Spleen (tissue), 11 donors: ENCODE measurements around the gene AKAP12. TPM values are rescaled to one million over a fixed set of nuclear protein-coding genes. Genes with fewer than 3 reads are reported as not detected.

Source experiments
- DNase-seq: peaks from one replicate; pipeline ENCODE4 v3.0.0-alpha.2; 2020
- H3K27ac ChIP-seq, 8 donors: fragments of 200-600 bp; sonication (generic) in 7 of 8; 1 replicate in 4 of 8; 2 replicates in 4 of 8; pipeline versions ENCODE4 v1.5.0 to v1.8.0; 2016 to 2021; ENCODE audit warnings: inconsistent platforms in 4 of 8, mild to moderate bottlenecking in 4 of 8, moderate library complexity in 1 of 8
- H3K27me3 ChIP-seq, 7 donors: fragments of 200-600 bp; sonication (generic) in 6 of 7; replicated peaks in 1 of 7; 1 replicate in 4 of 7; 2 replicates in 3 of 7; pipeline versions ENCODE4 v1.5.0 to v1.8.0; 2016 to 2021; ENCODE audit warnings: inconsistent platforms in 3 of 7, mild to moderate bottlenecking in 1 of 7
- H3K36me3 ChIP-seq, 6 donors: fragments of 200-600 bp; sonication (generic) in 5 of 6; 1 replicate in 4 of 6; 2 replicates in 2 of 6; pipeline versions ENCODE4 v1.5.0 to v1.8.0; 2016 to 2021; ENCODE audit warnings: inconsistent platforms in 2 of 6
- H3K4me1 ChIP-seq, 6 donors: fragments of 200-600 bp; sonication (generic) in 5 of 6; 1 replicate in 3 of 6; 2 replicates in 3 of 6; pipeline versions ENCODE4 v1.5.0 to v1.8.0; 2016 to 2021; ENCODE audit warnings: inconsistent platforms in 3 of 6
- H3K4me3 ChIP-seq, 8 donors: fragments of 200-600 bp; sonication (generic) in 7 of 8; 1 replicate in 4 of 8; 2 replicates in 4 of 8; pipeline versions ENCODE4 v1.5.0 to v1.8.0; 2016 to 2021; ENCODE audit warnings: inconsistent platforms in 4 of 8, mild to moderate bottlenecking in 4 of 8, moderate library complexity in 2 of 8
- H3K9me3 ChIP-seq, 8 donors: fragments of 200-600 bp; sonication (generic) in 7 of 8; 1 replicate in 4 of 8; 2 replicates in 4 of 8; pipeline versions ENCODE4 v1.5.0 to v1.8.0; 2016 to 2021; ENCODE audit warnings: inconsistent platforms in 4 of 8
- CTCF ChIP-seq, 11 experiments: fragments of 200-600 bp in 7 of 11; fragments of 450-650 bp in 4 of 11; sonication (generic) in 4 of 11; IDR thresholded peaks in 8 of 11; conservative IDR thresholded peaks in 3 of 11; 1 replicate in 7 of 11; 2 replicates in 4 of 11; pipeline versions ENCODE4 v1.4.0 to v1.8.0; 2016 to 2021; ENCODE audit warnings: antibody characterized with exemption in 11 of 11, inconsistent platforms in 4 of 11, mild to moderate bottlenecking in 1 of 11
- POLR2A ChIP-seq, 3 donors: fragments of 450-650 bp; IDR thresholded peaks; one replicate each; pipeline ENCODE4 v1.5.1; 2017; ENCODE audit warnings: antibody characterized with exemption in 3 of 3, mild to moderate bottlenecking in 1 of 3
- POLR2AphosphoS5 ChIP-seq, 3 donors: sonication (generic); formaldehyde crosslinking; IDR thresholded peaks; one replicate each; pipeline ENCODE4 v1.5.1; 2017; ENCODE audit warnings: antibody characterized with exemption in 3 of 3
- WGBS, 5 donors: extraction: QIAGEN DNeasy Blood & Tissue Kit in 3 of 5; methylation state at CpG; one replicate each; pipeline versions ENCODE4 v1.1.5 to v1.1.7; 2013 to 2018; 5-methylcytosine and 5-hydroxymethylcytosine counted together
- intact Hi-C: fragments of 100-400 bp; cut with DNase I; formaldehyde crosslinking; loops from one replicate; pipeline ENCODE4 v1.15.0; 2023; ENCODE audit warnings: low total_unique reads
- polyA plus RNA-seq, 3 donors: library from polyadenylated mRNA; stranded (reverse); fragments of 200-250 nt; gene quantifications; one replicate each; pipeline ENCODE4 v1.2.1, GENCODE V29; 2013
- total RNA-seq, 7 donors: library from RNA; depleted of rRNA in 3 of 7; stranded (reverse); fragments of >200 nt in 3 of 7; fragmentation: NEBNext Ultra II Directional in 4 of 7; extraction: Animal tissue kit (Norgen Biotek cat#: 25700) in 4 of 7; gene quantifications; one replicate each; pipeline versions ENCODE4 v1.1.0 to v1.2.1, GENCODE V29; 2016 to 2021
- donor health status: healthy with polysubstance abuse.
- donor health status: DM: no; HTN: no; CAD: no; lungs with moderate emphysema.
- donor health status: DM: no; HTN: no; CAD: no.
- donor health status: Bipolar disorder and iron deficiency.
- donor health status: healthy.
- donor health status: DM: no; HTN: no; CAD: no.
- donor health status: DM: yes; HTN: yes; CAD: no.

Gene AKAP12
- total and polyA plus RNA-seq, 10 donors, result 3.2 to 64.7 (median 44.1) TPM

GRCh38 chr6:151375833-151376232, 136.1 kb downstream of the AKAP12 start:
- intact Hi-C loops, result no loop called here
- WGBS, 5 donors, result 90 to 98% (median 93%) methylated on average over 2 of the region's 2 CpGs
- H3K36me3 ChIP-seq, result peaks cover 0 to 26% (median 13%) of the 10 kb centered on the region in 6 donors
- peaks cover 27 to 96% (median 79%) of the 10 kb centered on the region in 6 donors for H3K4me1 ChIP-seq
- H3K9me3 ChIP-seq, result no peaks in the 10 kb centered on the region
- H3K4me3 ChIP-seq, result no peak overlapping the region
- DNase-seq, result no peak
- TF ChIP-seq CTCF (IDR thresholded peaks at IDR 0.05 in 8 of 11, conservative IDR thresholded peaks at IDR 0.05 in 3 of 11) (no peak), POLR2AphosphoS5 (IDR thresholded peaks at IDR 0.05) (no peak), POLR2A (IDR thresholded peaks at IDR 0.05) (no peak)
- no peak overlapping the region for H3K27ac ChIP-seq
- no peaks in the 10 kb centered on the region for H3K27me3 ChIP-seq

- Histone ChIP-seq H3K4me1 (peaks cover 27 to 99% (median 85%) of the 10 kb centered on the region in 6 donors), H3K4me3 (no peak overlapping the region), H3K36me3 (peaks cover 0 to 20% (median 7%) of the 10 kb centered on the region in 6 donors), H3K9me3 (no peaks in the 10 kb centered on the region), H3K27ac (no peak overlapping the region), H3K27me3 (no peaks in the 10 kb centered on the region)
- no peak for TF ChIP-seq POLR2AphosphoS5 (IDR thresholded peaks at IDR 0.05)
- no peak for TF ChIP-seq CTCF (IDR thresholded peaks at IDR 0.05 in 8 of 11, conservative IDR thresholded peaks at IDR 0.05 in 3 of 11)
- no peak for TF ChIP-seq POLR2A (IDR thresholded peaks at IDR 0.05)
- WGBS, 5 donors, result 30 to 52% (median 34%) methylated on average over 1 of the region's 1 CpG
- intact Hi-C loops, result no loop called here
- no peak for DNase-seq
These were observed 136.7 kb downstream of the AKAP12 start for GRCh38 chr6:151376440-151376839.

- DNase-seq, result no peak
These were observed 137.3 kb downstream of the AKAP12 start for GRCh38 chr6:151377095-151377494.

More at GRCh38 chr6:151377095-151377494, 137.3 kb downstream of the AKAP12 start:
- Histone ChIP-seq H3K4me3 (no peak overlapping the region), H3K4me1 (peaks cover 24 to 99% (median 83%) of the 10 kb centered on the region in 6 donors), H3K36me3 (peaks cover 0 to 13% (median under 1%) of the 10 kb centered on the region in 6 donors), H3K27me3 (no peaks in the 10 kb centered on the region), H3K27ac (no peak overlapping the region), H3K9me3 (no peaks in the 10 kb centered on the region)
- intact Hi-C loops, result no loop called here
- TF ChIP-seq POLR2A (IDR thresholded peaks at IDR 0.05) (no peak), POLR2AphosphoS5 (IDR thresholded peaks at IDR 0.05) (no peak), CTCF (IDR thresholded peaks at IDR 0.05 in 8 of 11, conservative IDR thresholded peaks at IDR 0.05 in 3 of 11) (no peak)
- WGBS, 5 donors, result 63 to 98% (median 83%) methylated on average over 3 of the region's 3 CpGs
